ENCODE measurements around the gene KIF3B.

GRCh38 chr20:32230707-32231106, 46.7 kb upstream of the KIF3B start:
- TF ChIP-seq, protein P1, sequence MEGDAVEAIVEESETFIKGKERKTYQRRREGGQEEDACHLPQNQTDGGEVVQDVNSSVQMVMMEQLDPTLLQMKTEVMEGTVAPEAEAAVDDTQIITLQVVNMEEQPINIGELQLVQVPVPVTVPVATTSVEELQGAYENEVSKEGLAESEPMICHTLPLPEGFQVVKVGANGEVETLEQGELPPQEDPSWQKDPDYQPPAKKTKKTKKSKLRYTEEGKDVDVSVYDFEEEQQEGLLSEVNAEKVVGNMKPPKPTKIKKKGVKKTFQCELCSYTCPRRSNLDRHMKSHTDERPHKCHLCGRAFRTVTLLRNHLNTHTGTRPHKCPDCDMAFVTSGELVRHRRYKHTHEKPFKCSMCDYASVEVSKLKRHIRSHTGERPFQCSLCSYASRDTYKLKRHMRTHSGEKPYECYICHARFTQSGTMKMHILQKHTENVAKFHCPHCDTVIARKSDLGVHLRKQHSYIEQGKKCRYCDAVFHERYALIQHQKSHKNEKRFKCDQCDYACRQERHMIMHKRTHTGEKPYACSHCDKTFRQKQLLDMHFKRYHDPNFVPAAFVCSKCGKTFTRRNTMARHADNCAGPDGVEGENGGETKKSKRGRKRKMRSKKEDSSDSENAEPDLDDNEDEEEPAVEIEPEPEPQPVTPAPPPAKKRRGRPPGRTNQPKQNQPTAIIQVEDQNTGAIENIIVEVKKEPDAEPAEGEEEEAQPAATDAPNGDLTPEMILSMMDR (IDR thresholded peaks at IDR 0.05; ENCODE audit: insufficient read depth, low read length), result no peak
- TF ChIP-seq SPI1 (IDR thresholded peaks at IDR 0.05; ENCODE audit: borderline replicate concordance, low read depth), result no peak
- TF ChIP-seq, protein P2, sequence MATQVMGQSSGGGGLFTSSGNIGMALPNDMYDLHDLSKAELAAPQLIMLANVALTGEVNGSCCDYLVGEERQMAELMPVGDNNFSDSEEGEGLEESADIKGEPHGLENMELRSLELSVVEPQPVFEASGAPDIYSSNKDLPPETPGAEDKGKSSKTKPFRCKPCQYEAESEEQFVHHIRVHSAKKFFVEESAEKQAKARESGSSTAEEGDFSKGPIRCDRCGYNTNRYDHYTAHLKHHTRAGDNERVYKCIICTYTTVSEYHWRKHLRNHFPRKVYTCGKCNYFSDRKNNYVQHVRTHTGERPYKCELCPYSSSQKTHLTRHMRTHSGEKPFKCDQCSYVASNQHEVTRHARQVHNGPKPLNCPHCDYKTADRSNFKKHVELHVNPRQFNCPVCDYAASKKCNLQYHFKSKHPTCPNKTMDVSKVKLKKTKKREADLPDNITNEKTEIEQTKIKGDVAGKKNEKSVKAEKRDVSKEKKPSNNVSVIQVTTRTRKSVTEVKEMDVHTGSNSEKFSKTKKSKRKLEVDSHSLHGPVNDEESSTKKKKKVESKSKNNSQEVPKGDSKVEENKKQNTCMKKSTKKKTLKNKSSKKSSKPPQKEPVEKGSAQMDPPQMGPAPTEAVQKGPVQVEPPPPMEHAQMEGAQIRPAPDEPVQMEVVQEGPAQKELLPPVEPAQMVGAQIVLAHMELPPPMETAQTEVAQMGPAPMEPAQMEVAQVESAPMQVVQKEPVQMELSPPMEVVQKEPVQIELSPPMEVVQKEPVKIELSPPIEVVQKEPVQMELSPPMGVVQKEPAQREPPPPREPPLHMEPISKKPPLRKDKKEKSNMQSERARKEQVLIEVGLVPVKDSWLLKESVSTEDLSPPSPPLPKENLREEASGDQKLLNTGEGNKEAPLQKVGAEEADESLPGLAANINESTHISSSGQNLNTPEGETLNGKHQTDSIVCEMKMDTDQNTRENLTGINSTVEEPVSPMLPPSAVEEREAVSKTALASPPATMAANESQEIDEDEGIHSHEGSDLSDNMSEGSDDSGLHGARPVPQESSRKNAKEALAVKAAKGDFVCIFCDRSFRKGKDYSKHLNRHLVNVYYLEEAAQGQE (IDR thresholded peaks at IDR 0.05; ENCODE audit: insufficient replicate concordance, low read depth), result no peak
- TF ChIP-seq POLR2AphosphoS5 (IDR thresholded peaks at IDR 0.05; ENCODE audit: low read depth), result no peak
- TF ChIP-seq GABPA (IDR thresholded peaks at IDR 0.05; ENCODE audit: low read depth), result no peak

Measured in HL-60 (cell line).